K562 (cell line): ENCODE measurements around the gene WTAP. TPM values are rescaled to one million over a fixed set of nuclear protein-coding genes. Genes with fewer than 3 reads are reported as not detected.
A peak's percentile ranks its signal among the peaks of the same experiment; 100 is the strongest.

Experiments used
- BDP1 ChIP-seq: IDR thresholded peaks from 3 replicates; pipeline ENCODE4 v1.6.1; 2011; ENCODE audit not compliant: insufficient read length, insufficient read depth
- CBX1 ChIP-seq: sonication (generic); IDR thresholded peaks from 2 replicates; pipeline ENCODE4 v1.6.1; 2016; ENCODE audit warnings: antibody characterized with exemption, low read depth, mild to moderate bottlenecking
- CHCHD3 ChIP-seq: fragments of 250-450 bp; sonication (Bioruptor Pico); IDR thresholded peaks from 2 replicates; pipeline ENCODE4 v2.1.2; 2022; ENCODE audit warnings: mild to moderate bottlenecking
- HNRNPLL ChIP-seq: fragments of 200-400 bp; formaldehyde crosslinking; IDR thresholded peaks from 2 replicates; pipeline ENCODE4 v1.6.1; 2017; ENCODE audit warnings: low read length, low read depth, mild to moderate bottlenecking; ENCODE audit not compliant: poor library complexity, severe bottlenecking
- MCM5 ChIP-seq: fragments of 450-650 bp; IDR thresholded peaks from 2 replicates; pipeline ENCODE4 v1.6.1; 2016; ENCODE audit warnings: low read depth
- MTA1 ChIP-seq: fragments of 450-650 bp; IDR thresholded peaks from 2 replicates; pipeline ENCODE4 v1.6.1; 2017; ENCODE audit warnings: borderline replicate concordance
- PCBP1 ChIP-seq: fragments of 200-400 bp; formaldehyde crosslinking; IDR thresholded peaks from 2 replicates; pipeline ENCODE4 v1.6.1; 2018; ENCODE audit warnings: mild to moderate bottlenecking, low read depth, low read length; ENCODE audit not compliant: poor library complexity, severe bottlenecking
- POU5F1 ChIP-seq: fragments of 150-350 bp; IDR thresholded peaks from 2 replicates; pipeline ENCODE4 v1.6.1; 2014; ENCODE audit warnings: borderline replicate concordance, low read length, low read depth, mild to moderate bottlenecking; ENCODE audit not compliant: partially characterized antibody
- RBM22 ChIP-seq: fragments of 200-400 bp; formaldehyde crosslinking; IDR thresholded peaks from 2 replicates; pipeline ENCODE4 v1.6.1; 2018; ENCODE audit warnings: low read length, low read depth; ENCODE audit not compliant: poor library complexity, severe bottlenecking
- SETDB1 ChIP-seq: IDR thresholded peaks from one replicate; pipeline ENCODE4 v1.6.1; 2012; ENCODE audit warnings: low read length, control low read depth, inconsistent platforms
- TAF15 ChIP-seq: fragments of 200-400 bp; formaldehyde crosslinking; IDR thresholded peaks from 2 replicates; pipeline ENCODE4 v1.6.1; 2017; ENCODE audit warnings: mild to moderate bottlenecking, low read depth, low read length, moderate library complexity
- ZNF239 ChIP-seq: fragments of 250-450 bp; sonication (Bioruptor Pico); IDR thresholded peaks from 2 replicates; pipeline ENCODE4 v1.4.0; 2020; ENCODE audit warnings: mild to moderate bottlenecking
- ZNF263 ChIP-seq: sonication (generic); formaldehyde crosslinking; IDR thresholded peaks from 2 replicates; pipeline ENCODE4 v1.8.0; 2022; ENCODE audit warnings: mild to moderate bottlenecking, missing genetic modification reagents, borderline replicate concordance
- ZNF316 ChIP-seq: fragments of 450-650 bp; IDR thresholded peaks from 2 replicates; pipeline ENCODE4 v1.6.1; 2016
- ZNF655 ChIP-seq: fragments of 250-450 bp; sonication (Bioruptor Pico); IDR thresholded peaks from 2 replicates; pipeline ENCODE4 v1.5.0; 2021
- polyA plus RNA-seq, 8 experiments: library from polyadenylated mRNA; depleted of rRNA in 4 of 8; stranded (reverse) in 5 of 8; unstranded in 3 of 8; fragments of >200 nt; fragmentation: Nextera tagmentation in 2 of 8; fragmentation: Illumina TruSeq in 1 of 8; extraction: Ambion mirVana in 2 of 8; extraction: Trizol in 1 of 8; gene quantifications; 2 replicates each; pipeline versions ENCODE4 v1.2.1 to v1.2.3, GENCODE V29; 2011 to 2014; ENCODE audit warnings: inconsistent platforms in 1 of 8, missing spikeins in 1 of 8
- total RNA-seq, 7 experiments: library from RNA; depleted of rRNA in 6 of 7; stranded (reverse); fragments of >200 nt in 6 of 7; fragmentation: Illumina TruSeq in 2 of 7; extraction: Trizol in 2 of 7; gene quantifications; 2 replicates each; pipeline versions ENCODE4 v1.2.1 to v1.2.3, GENCODE V29; 2011 to 2021; ENCODE audit warnings: low replicate concordance in 1 of 7
- TF ChIP-seq, protein P1 (sequence below): sonication (generic); formaldehyde crosslinking; IDR thresholded peaks from 2 replicates; pipeline ENCODE4 v1.8.1; 2023; ENCODE audit warnings: mild to moderate bottlenecking, missing genetic modification reagents
- TF ChIP-seq, protein P2 (sequence below): sonication (generic); formaldehyde crosslinking; IDR thresholded peaks from 2 replicates; pipeline ENCODE4 v1.8.0; 2022; ENCODE audit warnings: mild to moderate bottlenecking, missing genetic modification reagents, borderline replicate concordance

Gene WTAP
- total and polyA plus RNA-seq, 9 of the 15 experiments (the other 6 are each of a cell fraction or from before 2014, with no cell fraction given): 52.4 to 156 (median 110) TPM

DNA sequence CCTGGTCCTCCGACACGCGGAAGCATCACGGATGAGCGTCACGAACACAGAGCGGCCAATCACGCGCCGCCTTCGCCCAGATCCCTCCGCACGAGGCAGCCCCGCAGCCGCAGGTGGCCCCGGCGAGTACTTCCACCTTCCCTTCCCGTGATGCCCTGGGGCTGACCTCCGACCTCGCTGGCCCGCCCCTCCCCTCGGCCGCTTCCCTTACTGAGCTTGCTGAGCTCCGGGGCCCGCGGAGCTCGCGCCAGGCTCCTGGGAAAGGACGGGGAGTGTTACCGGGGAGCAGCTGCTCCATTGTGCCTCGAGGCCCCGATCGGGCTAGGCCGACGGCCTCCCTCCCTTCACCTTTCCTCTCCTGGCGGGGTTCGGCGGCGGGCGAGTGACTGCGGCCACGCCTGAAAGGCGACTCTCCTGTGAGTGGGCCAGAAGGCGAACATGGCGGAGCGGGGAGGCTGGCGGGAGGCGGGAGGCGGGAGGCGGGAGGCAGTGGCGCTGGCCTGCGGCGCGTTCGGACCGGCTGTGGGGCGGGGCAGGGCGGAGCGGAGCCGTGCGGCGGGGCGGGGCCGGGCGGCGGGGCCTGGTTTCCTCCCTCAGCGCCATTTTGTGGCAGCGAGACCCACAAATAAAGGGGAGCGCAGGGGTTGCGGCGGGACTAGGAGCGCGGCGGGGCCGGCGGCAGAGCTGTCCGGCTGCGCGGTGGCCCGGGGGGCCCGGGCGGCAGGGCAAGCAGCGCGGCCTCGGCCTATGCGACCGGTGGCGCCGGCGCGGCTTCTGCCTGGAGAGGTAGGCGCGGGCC, at the start of gene WTAP (continued):
- no peak for TF ChIP-seq POU5F1
- TF ChIP-seq, protein P1, sequence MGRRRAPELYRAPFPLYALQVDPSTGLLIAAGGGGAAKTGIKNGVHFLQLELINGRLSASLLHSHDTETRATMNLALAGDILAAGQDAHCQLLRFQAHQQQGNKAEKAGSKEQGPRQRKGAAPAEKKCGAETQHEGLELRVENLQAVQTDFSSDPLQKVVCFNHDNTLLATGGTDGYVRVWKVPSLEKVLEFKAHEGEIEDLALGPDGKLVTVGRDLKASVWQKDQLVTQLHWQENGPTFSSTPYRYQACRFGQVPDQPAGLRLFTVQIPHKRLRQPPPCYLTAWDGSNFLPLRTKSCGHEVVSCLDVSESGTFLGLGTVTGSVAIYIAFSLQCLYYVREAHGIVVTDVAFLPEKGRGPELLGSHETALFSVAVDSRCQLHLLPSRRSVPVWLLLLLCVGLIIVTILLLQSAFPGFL (CRISPR knock-in tag): 0 out of 2 replicates have a peak, but pooled peaks have one; percentile 6
- TF ChIP-seq ZNF239 (CRISPR knock-in tag): peak; percentile 22; the same call in 1 of the 2 replicates
- TF ChIP-seq, protein P2, sequence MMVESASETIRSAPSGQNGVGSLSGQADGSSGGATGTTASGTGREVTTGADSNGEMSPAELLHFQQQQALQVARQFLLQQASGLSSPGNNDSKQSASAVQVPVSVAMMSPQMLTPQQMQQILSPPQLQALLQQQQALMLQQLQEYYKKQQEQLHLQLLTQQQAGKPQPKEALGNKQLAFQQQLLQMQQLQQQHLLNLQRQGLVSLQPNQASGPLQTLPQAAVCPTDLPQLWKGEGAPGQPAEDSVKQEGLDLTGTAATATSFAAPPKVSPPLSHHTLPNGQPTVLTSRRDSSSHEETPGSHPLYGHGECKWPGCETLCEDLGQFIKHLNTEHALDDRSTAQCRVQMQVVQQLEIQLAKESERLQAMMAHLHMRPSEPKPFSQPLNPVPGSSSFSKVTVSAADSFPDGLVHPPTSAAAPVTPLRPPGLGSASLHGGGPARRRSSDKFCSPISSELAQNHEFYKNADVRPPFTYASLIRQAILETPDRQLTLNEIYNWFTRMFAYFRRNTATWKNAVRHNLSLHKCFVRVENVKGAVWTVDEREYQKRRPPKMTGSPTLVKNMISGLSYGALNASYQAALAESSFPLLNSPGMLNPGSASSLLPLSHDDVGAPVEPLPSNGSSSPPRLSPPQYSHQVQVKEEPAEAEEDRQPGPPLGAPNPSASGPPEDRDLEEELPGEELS: peak; percentile 98
- TF ChIP-seq ZNF263 (CRISPR knock-in tag): peak; percentile 38; the same call in 1 of the 2 replicates
- TF ChIP-seq MCM5: no peak
- TF ChIP-seq CBX1: peak; percentile 89
- TF ChIP-seq ZNF655 (CRISPR knock-in tag): no peak
- TF ChIP-seq ZNF316: peak; percentile 67
- TF ChIP-seq SETDB1: no peak
- TF ChIP-seq BDP1: no peak
- peak; percentile 90 for TF ChIP-seq MTA1
- peak; percentile 37 for TF ChIP-seq HNRNPLL
- TF ChIP-seq TAF15: no peak
- TF ChIP-seq RBM22: peak; percentile 69
- TF ChIP-seq PCBP1: peak; percentile 99
- 0 out of 2 replicates have a peak, but pooled peaks have one; percentile 64 for TF ChIP-seq CHCHD3
